Measurements from ENCODE around the gene TRAK1.

TRAK1 gene

DNA sequence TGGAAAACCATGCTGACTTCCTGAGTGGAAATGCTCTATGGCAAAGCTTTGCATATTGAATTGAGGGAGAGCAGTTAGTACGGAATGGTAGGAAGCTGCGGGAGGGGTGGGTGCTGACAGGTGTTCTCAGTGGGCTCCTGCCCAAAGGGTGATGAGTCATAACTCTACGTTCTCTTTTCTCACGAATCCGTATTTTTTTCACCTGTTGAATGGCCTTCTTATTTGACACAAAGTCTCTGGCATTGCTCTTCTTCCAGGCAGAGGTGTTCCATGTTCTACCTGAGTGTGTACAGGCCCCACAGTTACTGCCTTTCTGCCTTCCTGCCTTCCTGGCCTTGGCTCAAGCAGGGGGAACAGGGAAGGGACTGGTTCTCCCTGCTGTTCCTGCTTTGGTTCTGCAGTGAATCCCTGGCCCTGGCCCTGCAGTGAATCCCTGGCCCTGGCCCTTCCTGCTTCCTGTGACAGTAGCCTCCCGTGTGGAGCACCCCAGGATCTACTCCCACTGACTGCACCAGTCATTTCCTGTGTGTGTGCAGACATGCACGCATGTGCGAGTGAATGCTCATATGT is 31.9 kb downstream of the TRAK1 start:
- no peak overlapping the region for H3K27ac ChIP-seq (ENCODE audit: low read depth, low read length)
- H3K4me3 ChIP-seq (ENCODE audit: low read length): no peak overlapping the region
- H3K4me1 ChIP-seq (ENCODE audit: control insufficient read depth, insufficient read depth, low read length): no peaks in the 10 kb centered on the region
- H3K9ac ChIP-seq (ENCODE audit: low read length): peak overlapping the region; percentile 34
- H3K27me3 ChIP-seq (ENCODE audit: control insufficient read depth, insufficient read depth, low read length): no peaks in the 10 kb centered on the region
- H3K36me3 ChIP-seq (ENCODE audit: control insufficient read depth, insufficient read depth, low read length): peaks cover 6% of the 10 kb centered on the region

DNA sequence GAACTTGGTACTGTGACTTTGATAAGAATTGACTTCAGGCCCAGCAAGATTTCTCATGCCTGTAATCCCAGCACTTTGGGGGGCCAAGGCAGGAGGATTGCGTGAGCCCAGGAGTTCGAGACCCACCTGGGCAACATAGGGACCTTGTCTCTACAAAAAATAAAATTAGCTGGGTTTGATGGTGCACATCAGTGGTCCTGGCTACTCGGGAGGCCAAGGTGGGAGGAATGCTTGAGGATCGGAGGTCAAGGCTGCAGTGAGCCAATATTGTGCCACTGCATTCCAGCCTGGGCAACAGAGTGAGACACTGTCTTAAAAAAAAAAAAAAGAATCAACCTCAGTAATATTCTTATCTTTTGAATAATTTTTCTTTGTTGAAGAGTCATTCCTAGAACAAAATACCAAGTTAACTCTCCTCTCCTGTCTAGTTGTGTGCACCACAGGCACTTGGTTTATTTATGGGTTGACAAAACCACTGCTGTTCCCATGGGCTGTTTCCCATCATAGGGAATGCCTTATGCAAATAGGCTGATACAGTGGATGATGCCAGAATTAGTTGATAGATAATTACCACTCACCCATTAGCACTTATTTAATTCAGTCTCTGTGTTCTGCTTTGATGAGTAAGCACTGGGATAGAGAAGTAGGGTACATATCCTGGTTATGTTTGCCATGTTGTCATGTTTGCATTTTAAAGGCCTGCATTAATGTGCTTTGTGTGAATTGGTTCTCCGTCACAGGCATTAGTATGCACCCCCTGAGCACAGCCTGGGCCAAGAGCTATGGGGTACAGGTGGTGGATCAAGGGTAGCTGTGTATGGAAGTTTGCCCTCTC is 32.9 kb downstream of the TRAK1 start:
- peaks cover 6% of the 10 kb centered on the region for H3K36me3 ChIP-seq (ENCODE audit: control insufficient read depth, insufficient read depth, low read length)
- H3K27me3 ChIP-seq (ENCODE audit: control insufficient read depth, insufficient read depth, low read length): no peaks in the 10 kb centered on the region
- no peak overlapping the region for H3K4me3 ChIP-seq (ENCODE audit: low read length)
- no peak overlapping the region for H3K27ac ChIP-seq (ENCODE audit: low read depth, low read length)
- no peak overlapping the region for H3K9ac ChIP-seq (ENCODE audit: low read length)
- H3K4me1 ChIP-seq (ENCODE audit: control insufficient read depth, insufficient read depth, low read length): peaks cover 1% of the 10 kb centered on the region

DNA sequence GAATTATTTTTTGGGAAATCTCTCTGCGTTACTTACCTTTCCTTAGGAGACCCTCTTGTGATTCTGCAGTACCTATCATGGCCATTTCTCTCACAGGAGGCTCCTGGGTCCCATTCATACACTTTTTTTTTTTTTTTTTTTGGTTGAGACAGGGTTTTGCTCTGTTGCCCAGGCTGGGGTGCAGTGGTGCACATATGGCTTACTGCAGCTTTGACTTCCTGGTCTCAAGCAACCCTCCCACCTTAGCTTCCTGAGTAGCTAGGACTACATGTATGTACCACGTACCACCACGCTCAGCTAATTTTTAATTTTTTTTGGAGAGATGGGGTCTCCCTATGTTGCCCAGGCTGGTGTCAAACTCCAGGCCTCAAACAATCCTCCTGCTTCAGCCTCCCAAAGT is 36.1 kb downstream of the TRAK1 start:
- no peak overlapping the region for H3K4me3 ChIP-seq (ENCODE audit: low read length)

DNA sequence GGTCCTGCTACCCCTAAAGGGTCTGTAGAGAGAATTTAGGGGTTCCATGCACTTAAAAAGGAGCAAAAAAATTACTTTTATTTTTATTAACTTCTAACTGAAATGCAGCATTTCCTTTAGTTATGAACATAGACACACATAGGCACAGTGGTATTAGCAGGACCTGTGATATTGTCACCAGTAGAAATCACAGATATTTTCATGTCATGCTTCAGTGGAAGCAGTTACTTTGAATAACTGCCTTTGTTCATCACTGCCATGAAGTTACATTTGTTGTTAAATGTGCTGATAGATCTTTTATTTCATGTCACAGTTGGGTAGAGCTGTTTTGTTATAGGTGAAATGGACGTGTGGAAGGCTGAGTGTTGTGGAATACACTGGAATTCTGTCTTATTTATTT is 37.4 kb downstream of the TRAK1 start:
- Histone ChIP-seq H3K27me3 (ENCODE audit: control insufficient read depth, insufficient read depth, low read length) (no peaks in the 10 kb centered on the region), H3K9ac (ENCODE audit: low read length) (no peak overlapping the region), H3K27ac (ENCODE audit: low read depth, low read length) (no peak overlapping the region), H3K4me1 (ENCODE audit: control insufficient read depth, insufficient read depth, low read length) (peaks cover 4% of the 10 kb centered on the region), H3K4me3 (ENCODE audit: low read length) (no peak overlapping the region), H3K36me3 (ENCODE audit: control insufficient read depth, insufficient read depth, low read length) (peaks cover 6% of the 10 kb centered on the region)

More for the DNA sequence above, 36.1 kb downstream of the TRAK1 start:
- Histone ChIP-seq H3K9ac (ENCODE audit: low read length) (no peak overlapping the region), H3K27me3 (ENCODE audit: control insufficient read depth, insufficient read depth, low read length) (no peaks in the 10 kb centered on the region), H3K4me1 (ENCODE audit: control insufficient read depth, insufficient read depth, low read length) (peaks cover 4% of the 10 kb centered on the region), H3K27ac (ENCODE audit: low read depth, low read length) (no peak overlapping the region), H3K36me3 (ENCODE audit: control insufficient read depth, insufficient read depth, low read length) (peaks cover 6% of the 10 kb centered on the region)

DNA sequence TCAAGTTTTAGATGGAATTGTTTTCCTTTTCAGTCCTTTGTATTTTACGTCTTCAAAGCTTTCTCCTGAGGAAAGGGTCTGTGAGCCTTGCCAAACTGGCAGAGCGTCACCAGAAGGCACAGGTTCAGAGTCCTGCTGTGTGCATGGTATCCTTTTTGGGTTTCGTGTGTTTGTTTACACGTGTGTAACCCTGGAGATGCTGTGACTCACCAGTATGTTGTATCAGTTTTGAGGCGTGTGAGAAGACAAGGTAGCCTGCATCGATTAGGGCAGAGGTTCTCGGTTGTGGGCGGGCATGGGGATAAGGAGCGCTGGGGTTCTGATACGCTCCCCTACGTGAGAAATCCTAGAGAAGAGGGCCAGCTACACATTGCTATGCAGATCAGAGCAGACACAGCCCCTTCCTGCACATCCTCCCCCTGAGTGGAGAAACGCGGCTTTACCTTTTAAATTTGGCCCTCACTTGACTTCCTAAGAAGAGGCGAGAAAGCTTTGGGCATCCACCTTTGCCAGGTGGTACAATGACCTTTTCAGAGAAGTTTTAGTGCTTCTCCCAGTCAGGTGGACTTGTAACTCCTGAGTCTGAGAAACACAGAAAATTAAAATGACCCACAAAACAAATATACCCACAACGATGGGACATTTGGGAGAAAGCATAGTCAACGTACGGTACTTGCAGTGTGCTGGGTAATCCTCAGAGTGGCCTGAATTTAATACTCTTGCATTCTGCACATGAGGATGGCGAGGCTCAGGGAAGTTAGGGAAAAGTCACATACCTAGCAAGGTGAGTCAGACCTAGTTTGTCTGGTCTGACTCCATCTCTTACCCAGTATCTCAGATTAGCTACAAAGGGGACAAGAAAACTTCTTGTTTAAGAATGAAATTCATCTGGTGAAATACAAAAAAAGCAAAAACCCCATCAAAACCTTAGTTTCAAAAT is 38.1 kb downstream of the TRAK1 start:
- Histone ChIP-seq H3K4me3 (ENCODE audit: low read length) (no peak overlapping the region), H3K9ac (ENCODE audit: low read length) (no peak overlapping the region), H3K4me1 (ENCODE audit: control insufficient read depth, insufficient read depth, low read length) (peaks cover 4% of the 10 kb centered on the region), H3K27ac (ENCODE audit: low read depth, low read length) (no peak overlapping the region), H3K36me3 (ENCODE audit: control insufficient read depth, insufficient read depth, low read length) (peaks cover 6% of the 10 kb centered on the region), H3K27me3 (ENCODE audit: control insufficient read depth, insufficient read depth, low read length) (no peaks in the 10 kb centered on the region)

DNA sequence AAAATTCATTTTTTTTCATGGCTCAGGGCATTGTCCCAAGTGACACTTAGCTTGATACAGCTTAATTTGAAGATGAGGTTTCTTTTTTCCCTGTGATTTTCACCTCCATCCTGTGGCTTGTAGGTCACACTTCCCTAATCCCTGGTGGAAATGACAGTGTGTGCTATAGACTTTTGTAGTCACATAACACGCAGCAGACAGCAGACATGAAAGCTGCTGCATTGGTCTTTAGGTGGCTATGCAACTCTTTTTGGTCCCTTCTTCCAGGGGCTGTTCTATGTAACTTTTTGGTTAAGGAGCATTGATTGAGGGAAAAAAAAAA is 38.8 kb downstream of the TRAK1 start:
- Histone ChIP-seq H3K4me1 (ENCODE audit: control insufficient read depth, insufficient read depth, low read length) (peaks cover 4% of the 10 kb centered on the region), H3K36me3 (ENCODE audit: control insufficient read depth, insufficient read depth, low read length) (peaks cover 6% of the 10 kb centered on the region), H3K27ac (ENCODE audit: low read depth, low read length) (no peak overlapping the region), H3K9ac (ENCODE audit: low read length) (no peak overlapping the region), H3K4me3 (ENCODE audit: low read length) (no peak overlapping the region), H3K27me3 (ENCODE audit: control insufficient read depth, insufficient read depth, low read length) (no peaks in the 10 kb centered on the region)

DNA sequence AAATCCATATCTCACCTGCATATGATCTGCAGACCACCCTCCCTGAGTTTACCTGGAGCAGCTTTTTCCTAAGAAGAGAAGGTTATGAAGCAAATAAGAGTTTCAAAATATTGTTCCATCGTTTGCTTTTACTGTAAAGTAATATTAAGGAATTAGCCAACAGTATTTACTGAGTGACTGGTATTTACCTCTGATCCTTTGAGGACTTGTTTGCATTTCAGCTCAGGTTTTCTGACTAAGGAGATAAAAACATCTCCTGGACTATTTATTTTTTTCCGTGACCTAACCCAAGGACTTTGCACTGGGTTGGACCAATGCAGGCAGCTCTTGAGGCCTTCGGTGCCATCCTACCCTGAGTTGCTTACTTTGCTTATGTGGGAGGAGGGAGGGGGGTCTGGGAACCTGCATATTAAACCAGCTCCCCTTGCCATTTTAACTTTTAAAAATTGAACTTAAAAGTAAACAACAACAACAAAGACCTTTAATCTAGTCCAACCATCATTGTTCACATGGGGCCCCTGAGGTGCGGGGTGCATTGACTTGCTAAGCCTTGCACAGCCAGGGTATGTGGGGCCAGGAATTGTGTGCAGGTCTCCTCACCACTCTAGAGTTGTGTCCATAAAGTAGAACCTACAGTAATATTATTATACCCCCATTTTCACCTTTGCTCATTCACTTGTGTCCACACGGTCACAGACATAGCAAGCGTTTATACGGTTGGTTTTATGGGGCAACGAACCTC is 39.3 kb downstream of the TRAK1 start:
- no peak overlapping the region for H3K27ac ChIP-seq (ENCODE audit: low read depth, low read length)
- H3K4me3 ChIP-seq (ENCODE audit: low read length): no peak overlapping the region
- peaks cover 4% of the 10 kb centered on the region for H3K36me3 ChIP-seq (ENCODE audit: control insufficient read depth, insufficient read depth, low read length)
- H3K4me1 ChIP-seq (ENCODE audit: control insufficient read depth, insufficient read depth, low read length): peaks cover 4% of the 10 kb centered on the region
- H3K9ac ChIP-seq (ENCODE audit: low read length): no peak overlapping the region
- no peaks in the 10 kb centered on the region for H3K27me3 ChIP-seq (ENCODE audit: control insufficient read depth, insufficient read depth, low read length)

DNA sequence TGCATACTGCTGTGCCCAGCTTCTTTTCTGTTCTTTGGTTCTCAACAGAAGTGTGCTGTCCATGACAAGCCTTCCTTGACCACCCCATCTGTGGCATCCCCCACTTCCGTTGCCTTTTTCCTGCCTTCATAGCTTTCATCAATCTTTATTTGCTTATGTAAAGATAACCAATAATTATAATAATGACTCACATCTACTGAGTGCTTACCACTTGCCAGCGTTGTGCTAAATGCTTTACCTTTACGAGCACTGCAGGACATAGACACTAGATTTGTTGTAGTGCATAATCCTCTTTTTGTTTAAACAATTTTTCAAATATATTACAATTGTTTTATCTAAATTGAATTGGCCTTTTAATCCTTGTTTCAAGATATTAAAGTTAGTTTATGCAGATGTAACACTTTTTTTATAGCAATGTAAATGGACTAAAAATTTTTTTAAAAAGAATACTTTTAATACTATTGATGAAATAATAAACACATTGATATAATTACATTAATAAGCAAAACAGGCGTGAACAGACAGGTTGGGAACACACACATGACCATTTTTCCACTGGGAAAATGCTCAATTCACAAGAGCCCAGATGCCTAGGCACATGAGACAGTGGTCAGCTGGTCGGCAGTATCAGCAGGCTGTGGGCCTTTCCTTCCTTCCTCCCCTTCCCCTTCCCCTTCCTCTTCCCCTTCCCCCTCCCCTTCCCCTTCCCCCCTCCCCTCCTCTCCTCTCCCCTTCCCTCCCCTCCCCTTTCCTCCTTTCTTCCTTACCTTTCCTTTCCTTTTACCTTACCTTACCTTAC is 42.5 kb downstream of the TRAK1 start:
- H3K4me3 ChIP-seq (ENCODE audit: low read length): no peak overlapping the region
- H3K36me3 ChIP-seq (ENCODE audit: control insufficient read depth, insufficient read depth, low read length): no peaks in the 10 kb centered on the region
- no peak overlapping the region for H3K27ac ChIP-seq (ENCODE audit: low read depth, low read length)
- H3K4me1 ChIP-seq (ENCODE audit: control insufficient read depth, insufficient read depth, low read length): peaks cover 4% of the 10 kb centered on the region
- H3K9ac ChIP-seq (ENCODE audit: low read length): no peak overlapping the region
- no peaks in the 10 kb centered on the region for H3K27me3 ChIP-seq (ENCODE audit: control insufficient read depth, insufficient read depth, low read length)

DNA sequence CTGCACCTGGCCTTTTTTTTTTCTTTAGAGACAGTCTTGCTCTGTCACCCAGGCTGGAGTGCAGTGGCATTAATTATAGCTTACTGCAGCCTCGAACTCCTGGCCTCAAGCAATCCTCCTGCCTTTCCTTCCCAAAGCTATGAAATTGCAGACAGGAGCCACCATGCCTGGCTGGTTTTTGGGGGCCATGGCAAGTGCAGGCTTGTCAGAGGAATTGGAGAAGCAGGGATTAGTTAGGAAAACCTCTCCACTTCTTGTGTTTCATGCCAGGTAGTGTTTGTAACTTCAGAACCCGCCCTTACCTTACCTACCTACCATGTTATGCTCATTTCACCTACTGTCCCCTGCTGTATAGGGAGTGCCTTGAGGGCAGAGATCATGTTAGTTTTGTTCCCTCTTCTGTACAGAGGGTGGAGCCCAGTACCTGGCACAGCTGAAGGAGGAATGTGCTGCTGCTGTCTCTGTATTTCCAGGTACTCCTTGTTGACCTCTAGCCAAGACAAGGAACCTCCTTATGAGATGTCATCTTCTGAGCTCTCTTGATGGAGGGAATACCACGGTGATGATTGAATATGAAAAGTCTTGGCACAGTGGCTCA is 43.8 kb downstream of the TRAK1 start:
- no peak overlapping the region for H3K27ac ChIP-seq (ENCODE audit: low read depth, low read length)
- no peaks in the 10 kb centered on the region for H3K36me3 ChIP-seq (ENCODE audit: control insufficient read depth, insufficient read depth, low read length)
- H3K4me3 ChIP-seq (ENCODE audit: low read length): no peak overlapping the region
- H3K4me1 ChIP-seq (ENCODE audit: control insufficient read depth, insufficient read depth, low read length): no peaks in the 10 kb centered on the region
- H3K27me3 ChIP-seq (ENCODE audit: control insufficient read depth, insufficient read depth, low read length): no peaks in the 10 kb centered on the region
- no peak overlapping the region for H3K9ac ChIP-seq (ENCODE audit: low read length)

DNA sequence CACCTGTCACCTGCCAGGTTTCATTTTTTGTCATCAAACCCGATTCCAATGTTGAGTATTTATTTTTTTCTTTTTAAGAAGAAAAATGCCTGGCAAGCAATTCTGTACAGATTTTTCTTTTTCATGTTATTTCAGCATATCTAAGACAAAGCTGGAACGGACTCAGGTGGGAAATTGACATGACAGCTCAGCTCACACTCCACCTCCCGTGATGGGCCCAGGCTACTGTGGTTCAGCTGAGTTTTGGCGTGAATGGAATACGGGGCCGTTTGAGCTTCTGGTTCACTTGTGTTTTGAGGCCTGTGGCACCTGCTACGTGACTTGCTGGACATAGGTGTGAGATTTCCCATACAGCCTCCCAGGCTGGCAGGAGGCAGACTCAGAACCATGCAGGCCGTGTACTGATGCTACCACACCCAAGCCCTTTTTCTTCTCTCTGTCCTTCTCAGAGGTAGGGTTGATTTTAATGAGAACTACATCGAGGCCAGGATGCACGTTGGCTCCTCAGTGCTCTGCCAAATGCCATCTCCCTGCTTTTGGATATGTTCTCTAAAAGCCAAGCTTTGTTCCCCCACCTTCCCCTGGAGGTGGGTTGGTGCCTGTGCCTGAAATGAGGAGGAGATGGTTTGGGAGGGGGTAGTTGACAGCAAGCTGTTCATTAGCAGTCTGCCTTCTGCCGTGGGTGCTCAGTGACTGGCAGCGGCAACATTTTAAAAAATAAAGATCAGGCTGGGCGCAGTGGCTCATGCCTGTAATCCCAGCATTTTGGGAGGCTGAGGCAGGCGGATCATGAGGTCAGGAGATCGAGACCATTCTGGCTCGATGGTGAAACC is 48.7 kb downstream of the TRAK1 start:
- Histone ChIP-seq H3K36me3 (ENCODE audit: control insufficient read depth, insufficient read depth, low read length) (no peaks in the 10 kb centered on the region), H3K4me3 (ENCODE audit: low read length) (no peak overlapping the region), H3K4me1 (ENCODE audit: control insufficient read depth, insufficient read depth, low read length) (no peaks in the 10 kb centered on the region), H3K27ac (ENCODE audit: low read depth, low read length) (no peak overlapping the region), H3K9ac (ENCODE audit: low read length) (no peak overlapping the region), H3K27me3 (ENCODE audit: control insufficient read depth, insufficient read depth, low read length) (no peaks in the 10 kb centered on the region)

Data from rectal smooth muscle tissue (tissue), 1 donor.